ENCODE measurements around the gene NPDC1.
"Not testable (repeated sequence)": the region's sequence is repeated elsewhere in the genome, so short reads cannot be mapped to it uniquely, and the experiment has no call there.

The NPDC1 gene

GRCh38 chr9:137038916-137039315 lies 7.1 kb downstream of the NPDC1 start:
- DNase-seq = no peak

- no peak for DNase-seq
Measured at GRCh38 chr9:137037483-137037882, 8.5 kb downstream of the NPDC1 start.

GRCh38 chr9:137037035-137037434 lies 8.9 kb downstream of the NPDC1 start:
- DNase-seq = no peak

- no peak for DNase-seq
Measured at GRCh38 chr9:137035937-137036336, 10.0 kb downstream of the NPDC1 start.

- DNase-seq = no peak
Measured at GRCh38 chr9:137035507-137035834, 10.5 kb downstream of the NPDC1 start.

GRCh38 chr9:137034709-137035506 lies 11.1 kb downstream of the NPDC1 start:
- DNase-seq = no peak

GRCh38 chr9:137034039-137034708 lies 11.8 kb downstream of the NPDC1 start:
- no peak for DNase-seq

- DNase-seq = not testable (repeated sequence)
Measured at GRCh38 chr9:137033481-137033880, 12.5 kb downstream of the NPDC1 start.

- DNase-seq = no peak
Measured at GRCh38 chr9:137032858-137033257, 13.1 kb downstream of the NPDC1 start.

- no peak for DNase-seq
Measured at GRCh38 chr9:137031904-137032640, 13.9 kb downstream of the NPDC1 start, which contains the start of gene FUT7. TSS of gene FUT7 (minus strand) at chr9:137032088. CDS start at chr9:137031991, 97 bp downstream.

- no peak for DNase-seq
Measured at GRCh38 chr9:137030538-137031527, 15.1 kb downstream of the NPDC1 start.

GRCh38 chr9:137030006-137030405 lies 16.0 kb downstream of the NPDC1 start:
- no peak for DNase-seq

GRCh38 chr9:137029058-137029936 lies 16.7 kb downstream of the NPDC1 start:
- DNase-seq = no peak

GRCh38 chr9:137028263-137029057 lies 17.5 kb downstream of the NPDC1 start:
- no peak for DNase-seq

- no peak for DNase-seq
Measured at GRCh38 chr9:137027369-137028262, 18.4 kb downstream of the NPDC1 start, which contains the start of gene ABCA2. TSS of gene ABCA2 (minus strand) at chr9:137028237. CDS start at chr9:137028140, 97 bp downstream.

GRCh38 chr9:137026828-137027227 lies 19.1 kb downstream of the NPDC1 start:
- no peak for DNase-seq

- no peak for DNase-seq
Measured at GRCh38 chr9:137026384-137026783, 19.6 kb downstream of the NPDC1 start.

- no peak for DNase-seq
Measured at GRCh38 chr9:137025517-137025966, 20.4 kb downstream of the NPDC1 start.

- DNase-seq = no peak
Measured at GRCh38 chr9:137023583-137023991, 22.4 kb downstream of the NPDC1 start.
